ENCODE data around the gene AJAP1.

GRCh38 chr1:4733446-4734177, 79.2 kb downstream of the AJAP1 start:
- TF ChIP-seq POLR2A (IDR thresholded peaks at IDR 0.05; ENCODE audit: low read length) (no peak), GATA1 (IDR thresholded peaks at IDR 0.05; ENCODE audit: low read depth, low read length) (no peak)
